DOHH2 (cell line): ENCODE data around the gene PITX1.

Experiments used
- H3F3A ChIP-seq: fragments of 200-600 bp; sonication (generic), shearing (Covaris generic); 2 replicates; pipeline ENCODE4 v1.6.0; 2016; ENCODE audit warnings: antibody characterized with exemption, mild to moderate bottlenecking; ENCODE audit not compliant: control insufficient read depth, insufficient read depth
- H3K27ac ChIP-seq: fragments of 200-600 bp; sonication (generic); 2 replicates; pipeline ENCODE4 v1.5.1; 2014; ENCODE audit warnings: low read depth, mild to moderate bottlenecking, low read length, moderate library complexity
- H3K27me3 ChIP-seq: fragments of 200-600 bp; sonication (generic); 2 replicates; pipeline ENCODE4 v1.6.1; 2014; ENCODE audit warnings: mild to moderate bottlenecking, low read length, mixed read lengths; ENCODE audit not compliant: control insufficient read depth
- H3K36me3 ChIP-seq: fragments of 200-600 bp; sonication (generic); 2 replicates; pipeline ENCODE4 v1.6.1; 2014; ENCODE audit warnings: mild to moderate bottlenecking, low read length, moderate library complexity, mixed read lengths; ENCODE audit not compliant: control insufficient read depth
- H3K4me1 ChIP-seq: fragments of 200-600 bp; sonication (generic); 2 replicates; pipeline ENCODE4 v1.6.1; 2014; ENCODE audit warnings: mild to moderate bottlenecking, low read length, mixed read lengths; ENCODE audit not compliant: control insufficient read depth
- H3K4me2 ChIP-seq: fragments of 200-600 bp; sonication (generic); 2 replicates; pipeline ENCODE4 v1.6.0; 2014; ENCODE audit warnings: mild to moderate bottlenecking, low read length, moderate library complexity
- H3K4me3 ChIP-seq: fragments of 200-600 bp; sonication (generic); 2 replicates; pipeline ENCODE4 v1.5.1; 2014; ENCODE audit warnings: mild to moderate bottlenecking, low read length, mixed read lengths
- H3K79me2 ChIP-seq: fragments of 200-600 bp; sonication (generic); 2 replicates; pipeline ENCODE4 v1.6.1; 2014; ENCODE audit warnings: mild to moderate bottlenecking, low read length, mixed read lengths; ENCODE audit not compliant: control insufficient read depth
- H3K9me2 ChIP-seq: fragments of 200-600 bp; sonication (generic); replicated peaks from 2 replicates; pipeline ENCODE4 v1.6.1; 2014; ENCODE audit warnings: mild to moderate bottlenecking, low read length, mixed read lengths; ENCODE audit not compliant: control insufficient read depth
- H3K9me3 ChIP-seq: fragments of 200-600 bp; sonication (generic); 2 replicates; pipeline ENCODE4 v1.6.1; 2014; ENCODE audit warnings: antibody characterized with exemption, low read length, mixed read lengths; ENCODE audit not compliant: control insufficient read depth, insufficient read depth
- H4K20me1 ChIP-seq: fragments of 200-600 bp; sonication (generic); 2 replicates; pipeline ENCODE4 v1.6.0; 2014; ENCODE audit warnings: low read depth, mild to moderate bottlenecking, antibody characterized with exemption, low read length, moderate library complexity; ENCODE audit not compliant: control insufficient read depth, insufficient read depth
- EZH2phosphoT487 ChIP-seq: fragments of 200-600 bp; sonication (generic); IDR thresholded peaks from 2 replicates; pipeline ENCODE4 v1.6.1; 2017; ENCODE audit warnings: borderline replicate concordance, mild to moderate bottlenecking, antibody characterized with exemption, low read length, moderate library complexity, mixed read lengths
- TF ChIP-seq, protein P1 (sequence below): fragments of 200-600 bp; sonication (generic); IDR thresholded peaks from one replicate; pipeline ENCODE4 v1.5.1; 2014; ENCODE audit warnings: antibody characterized with exemption, mild to moderate bottlenecking, low read depth, low read length; ENCODE audit not compliant: poor library complexity, severe bottlenecking

PITX1 gene

DNA sequence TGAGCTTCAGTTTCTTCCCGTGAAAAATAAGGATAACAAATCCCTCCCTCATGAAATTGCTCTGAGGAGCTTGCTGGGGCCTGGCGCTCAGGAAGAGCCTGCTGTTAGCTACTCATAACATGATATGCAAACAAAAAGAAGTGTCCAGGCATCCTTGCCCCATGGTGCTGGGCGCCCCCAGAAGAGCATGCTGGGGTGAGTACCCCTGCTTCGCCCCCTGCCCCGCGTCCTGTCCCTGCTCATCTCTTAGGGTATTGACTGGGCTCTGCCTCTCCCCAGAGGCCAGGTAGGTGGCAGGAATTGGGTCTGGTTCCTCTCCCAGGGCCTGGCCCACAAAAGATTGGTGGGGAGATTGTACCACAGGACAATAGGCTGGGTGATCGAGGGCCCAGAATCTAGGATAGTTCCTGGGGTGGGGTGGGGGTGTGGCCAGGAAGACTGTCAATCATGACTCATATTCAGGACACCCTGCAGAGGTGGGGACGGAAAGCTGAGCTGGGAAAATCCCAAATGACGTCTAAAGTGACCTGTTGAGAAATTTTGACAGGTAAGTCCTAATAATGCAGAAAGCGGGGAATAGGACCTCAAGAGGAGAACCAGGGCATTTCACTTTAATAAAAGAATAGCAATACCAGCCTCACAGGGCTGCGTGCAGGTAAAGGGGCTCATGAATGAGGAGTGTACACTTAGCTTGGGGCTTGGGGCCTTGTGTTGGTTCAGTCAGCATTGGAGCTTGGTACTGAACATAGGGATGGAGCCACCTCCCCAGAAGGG is 8.9 kb downstream of the PITX1 start:
- Histone ChIP-seq H3K4me1 (no peaks in the 10 kb centered on the region; the same call in 1 of the 2 replicates), H3K9me3 (no peaks in the 10 kb centered on the region), H3K27me3 (no peaks in the 10 kb centered on the region), H3K27ac (no peak overlapping the region), H3K9me2 (no peaks in the 10 kb centered on the region), H3K4me2 (no peak overlapping the region), H3K4me3 (no peak overlapping the region), H3K79me2 (peaks cover 24% of the 10 kb centered on the region), H3F3A (peaks cover 12% of the 10 kb centered on the region; the same call in 1 of the 2 replicates), H3K36me3 (peaks cover 40% of the 10 kb centered on the region), H4K20me1 (peaks cover 13% of the 10 kb centered on the region)
- TF ChIP-seq, protein P1, sequence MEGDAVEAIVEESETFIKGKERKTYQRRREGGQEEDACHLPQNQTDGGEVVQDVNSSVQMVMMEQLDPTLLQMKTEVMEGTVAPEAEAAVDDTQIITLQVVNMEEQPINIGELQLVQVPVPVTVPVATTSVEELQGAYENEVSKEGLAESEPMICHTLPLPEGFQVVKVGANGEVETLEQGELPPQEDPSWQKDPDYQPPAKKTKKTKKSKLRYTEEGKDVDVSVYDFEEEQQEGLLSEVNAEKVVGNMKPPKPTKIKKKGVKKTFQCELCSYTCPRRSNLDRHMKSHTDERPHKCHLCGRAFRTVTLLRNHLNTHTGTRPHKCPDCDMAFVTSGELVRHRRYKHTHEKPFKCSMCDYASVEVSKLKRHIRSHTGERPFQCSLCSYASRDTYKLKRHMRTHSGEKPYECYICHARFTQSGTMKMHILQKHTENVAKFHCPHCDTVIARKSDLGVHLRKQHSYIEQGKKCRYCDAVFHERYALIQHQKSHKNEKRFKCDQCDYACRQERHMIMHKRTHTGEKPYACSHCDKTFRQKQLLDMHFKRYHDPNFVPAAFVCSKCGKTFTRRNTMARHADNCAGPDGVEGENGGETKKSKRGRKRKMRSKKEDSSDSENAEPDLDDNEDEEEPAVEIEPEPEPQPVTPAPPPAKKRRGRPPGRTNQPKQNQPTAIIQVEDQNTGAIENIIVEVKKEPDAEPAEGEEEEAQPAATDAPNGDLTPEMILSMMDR = no peak
- TF ChIP-seq EZH2phosphoT487 = no peak

GRCh38 chr5:135020111-135020895 is 13.7 kb downstream of the PITX1 start:
- no peak overlapping the region for H3K4me2 ChIP-seq
- H3K27me3 ChIP-seq = no peaks in the 10 kb centered on the region
- H4K20me1 ChIP-seq = peaks cover 5% of the 10 kb centered on the region; the same call in 1 of the 2 replicates
- no peaks in the 10 kb centered on the region for H3K4me1 ChIP-seq
- H3F3A ChIP-seq = peaks cover 12% of the 10 kb centered on the region; the same call in 1 of the 2 replicates
- no peak for TF ChIP-seq EZH2phosphoT487
- TF ChIP-seq, protein P1 = no peak
- no peak overlapping the region for H3K4me3 ChIP-seq
- H3K9me3 ChIP-seq = no peaks in the 10 kb centered on the region
- H3K36me3 ChIP-seq = no peaks in the 10 kb centered on the region
- H3K9me2 ChIP-seq = no peaks in the 10 kb centered on the region
- no peak overlapping the region for H3K27ac ChIP-seq
- no peaks in the 10 kb centered on the region for H3K79me2 ChIP-seq

GRCh38 chr5:135019314-135019713 is 14.7 kb downstream of the PITX1 start:
- Histone ChIP-seq H3K79me2 (no peaks in the 10 kb centered on the region), H3K4me1 (no peaks in the 10 kb centered on the region), H4K20me1 (no peaks in the 10 kb centered on the region)

More at GRCh38 chr5:135019314-135019713, 14.7 kb downstream of the PITX1 start:
- peaks cover 12% of the 10 kb centered on the region; the same call in 1 of the 2 replicates for H3F3A ChIP-seq
- H3K27me3 ChIP-seq = no peaks in the 10 kb centered on the region
- H3K4me3 ChIP-seq = no peak overlapping the region
- no peaks in the 10 kb centered on the region for H3K9me3 ChIP-seq
- no peak for TF ChIP-seq EZH2phosphoT487
- TF ChIP-seq, protein P1 = peak; percentile 50
- H3K36me3 ChIP-seq = no peaks in the 10 kb centered on the region
- H3K27ac ChIP-seq = no peak overlapping the region
- no peak overlapping the region for H3K4me2 ChIP-seq
- H3K9me2 ChIP-seq = no peaks in the 10 kb centered on the region
